A204.1 (cell line): ENCODE data around the gene SNX32.

Experiments used
- FAIRE-seq: peaks from 2 replicates; lab custom pipeline; 2012; peaks lifted over from hg19 to GRCh38; lab: Jason Lieb, UNC

Gene SNX32

DNA sequence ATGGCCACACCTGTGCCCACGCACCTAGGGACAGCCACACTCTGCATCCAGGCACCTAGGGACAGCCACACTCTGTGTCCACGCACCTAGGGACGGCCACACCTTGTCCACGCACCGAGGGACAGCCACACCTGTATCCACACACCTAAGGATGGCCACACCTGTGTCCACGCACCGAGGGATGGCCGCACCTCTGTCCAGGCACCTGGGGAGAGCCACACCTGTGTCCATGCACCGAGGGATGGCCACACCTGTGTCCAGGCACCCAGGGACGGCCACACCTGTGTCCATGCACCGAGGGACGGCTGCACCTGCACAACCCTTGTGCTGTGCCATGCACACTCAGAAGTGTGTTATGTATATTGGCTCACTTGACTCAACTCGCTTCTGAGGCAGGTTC is 36.1 kb upstream of the SNX32 start:
- FAIRE-seq = no peak

DNA sequence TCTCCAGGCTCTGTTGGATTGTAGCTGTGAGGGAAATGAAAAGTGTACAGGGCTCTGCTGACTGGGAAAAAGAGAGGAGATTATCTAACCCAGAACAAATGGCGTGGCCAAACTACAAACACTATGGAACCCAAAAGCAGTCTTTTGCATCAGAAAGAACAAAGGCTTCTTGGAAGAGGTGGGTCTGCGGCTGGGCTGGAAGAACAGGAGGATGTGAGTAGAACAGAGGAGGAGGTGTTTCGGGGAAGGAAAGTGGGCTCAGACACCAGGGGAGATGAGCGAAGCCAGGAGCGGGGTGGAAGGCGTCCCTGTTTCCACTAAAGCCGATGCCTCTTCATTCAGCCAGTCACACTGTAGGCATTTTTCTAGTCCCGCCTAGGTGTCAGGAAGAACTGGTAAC is 34.9 kb upstream of the SNX32 start:
- FAIRE-seq = no peak

DNA sequence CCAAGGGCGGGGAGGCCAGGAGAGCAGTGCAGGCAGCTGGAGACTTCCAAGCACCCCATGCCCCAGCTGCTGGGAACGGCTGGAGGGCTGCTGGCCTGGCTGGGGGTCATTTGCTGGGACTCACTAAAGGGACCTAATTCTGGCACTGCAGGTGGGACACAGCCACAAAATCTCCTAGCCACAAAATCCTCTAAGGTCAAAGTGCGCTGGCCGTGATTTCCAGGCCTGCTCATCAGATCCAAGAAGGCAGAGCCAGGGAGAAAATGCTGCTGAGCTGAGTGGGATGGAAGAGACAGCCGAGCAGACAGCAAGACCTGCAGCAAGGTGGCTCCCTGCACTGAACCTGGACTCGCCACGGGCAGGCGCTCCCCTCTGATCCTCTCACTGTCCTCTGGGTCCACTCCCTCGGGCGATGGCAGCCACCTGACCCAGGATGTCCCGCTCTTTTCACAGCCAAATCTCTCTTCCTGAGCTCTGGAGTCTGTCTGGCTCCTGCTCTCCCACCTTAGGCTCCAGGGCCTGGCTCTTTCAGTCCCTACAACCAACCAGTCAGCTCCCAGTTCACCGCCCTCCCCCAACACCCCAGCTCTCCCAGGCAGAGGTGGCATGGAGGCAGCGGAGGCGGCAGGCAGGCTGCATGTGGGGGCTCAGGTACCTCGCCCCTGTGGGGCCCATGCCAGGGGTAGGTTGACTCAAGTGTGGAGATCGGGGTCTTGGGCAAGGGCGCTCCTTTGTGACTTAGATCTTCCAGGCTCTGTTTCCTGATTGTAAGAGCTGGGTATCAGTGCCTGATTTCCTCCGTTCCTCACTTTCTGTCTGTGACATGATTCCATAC is 32.4 kb upstream of the SNX32 start:
- no peak for FAIRE-seq

DNA sequence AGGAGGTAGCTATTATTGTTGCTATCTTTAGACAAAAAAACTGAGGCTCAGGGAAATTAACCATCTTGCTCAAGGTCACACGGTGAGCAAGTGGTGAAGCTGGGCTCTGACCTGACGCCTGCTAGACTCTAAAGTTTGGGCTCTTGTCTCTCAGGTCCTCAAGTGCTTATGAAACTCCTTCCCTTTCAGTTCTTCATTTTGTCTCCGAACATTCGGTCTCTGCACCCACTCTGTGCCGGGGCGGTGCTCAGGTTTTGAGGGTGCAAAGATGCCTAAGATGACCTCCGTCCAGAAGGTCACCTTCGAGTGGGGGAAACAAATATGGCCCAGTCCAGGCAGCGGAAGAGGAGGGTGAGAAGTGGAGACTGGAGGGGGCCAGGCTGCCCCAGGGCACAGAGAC is 30.9 kb upstream of the SNX32 start:
- no peak for FAIRE-seq

DNA sequence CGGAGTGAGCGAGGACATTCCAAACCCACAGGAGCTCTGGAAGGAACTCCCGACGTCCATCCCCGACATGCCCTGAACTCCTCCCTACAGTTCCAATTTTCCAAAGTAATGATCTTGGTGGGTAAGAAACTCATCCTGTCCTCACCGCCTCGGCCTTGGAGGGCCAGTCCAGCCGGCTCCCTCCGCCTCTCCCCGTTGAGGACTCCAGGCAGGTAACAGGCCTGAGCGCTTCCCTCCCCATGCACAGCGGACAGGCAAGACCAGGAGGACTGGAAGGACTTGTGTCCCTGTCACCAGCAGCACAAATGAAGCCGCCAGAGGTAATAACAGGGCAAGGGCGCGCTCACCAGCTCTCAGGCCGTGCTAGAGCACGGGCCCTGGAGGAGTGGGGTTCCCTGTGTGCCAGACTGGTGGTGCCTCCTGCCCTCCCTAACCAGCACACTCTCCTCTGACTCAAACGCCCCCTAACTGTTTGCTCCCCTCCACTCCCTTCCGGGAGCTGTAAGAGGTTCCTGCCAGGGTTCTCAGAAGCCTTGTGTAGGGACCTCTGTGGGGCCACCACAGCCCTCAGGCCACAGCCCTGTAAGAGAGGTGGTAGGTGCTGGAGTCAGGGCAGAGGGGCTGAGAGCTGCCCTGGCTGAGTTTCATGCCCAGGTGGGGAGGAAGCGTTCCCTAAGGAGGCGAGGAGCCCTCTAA is 29.8 kb upstream of the SNX32 start:
- no peak for FAIRE-seq

DNA sequence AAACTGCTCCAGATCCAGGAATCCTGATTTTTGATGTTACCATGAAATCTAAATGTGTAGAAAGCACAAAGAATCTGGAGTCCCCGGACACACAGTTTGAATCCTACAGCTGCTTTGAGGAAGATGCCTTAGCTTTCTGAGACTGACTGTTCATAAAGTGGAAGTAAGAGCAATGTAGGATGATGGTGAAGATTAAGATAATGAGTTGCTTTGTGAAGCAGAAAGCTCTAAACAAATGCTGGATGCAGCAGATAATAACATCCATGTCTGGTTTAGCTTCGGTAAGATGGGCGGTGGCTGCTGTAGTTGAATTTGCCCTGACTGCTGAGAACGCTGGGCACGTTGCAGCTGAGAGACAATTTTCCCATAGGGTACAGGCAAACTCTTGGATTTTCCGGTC is 26.8 kb upstream of the SNX32 start:
- FAIRE-seq = no peak

DNA sequence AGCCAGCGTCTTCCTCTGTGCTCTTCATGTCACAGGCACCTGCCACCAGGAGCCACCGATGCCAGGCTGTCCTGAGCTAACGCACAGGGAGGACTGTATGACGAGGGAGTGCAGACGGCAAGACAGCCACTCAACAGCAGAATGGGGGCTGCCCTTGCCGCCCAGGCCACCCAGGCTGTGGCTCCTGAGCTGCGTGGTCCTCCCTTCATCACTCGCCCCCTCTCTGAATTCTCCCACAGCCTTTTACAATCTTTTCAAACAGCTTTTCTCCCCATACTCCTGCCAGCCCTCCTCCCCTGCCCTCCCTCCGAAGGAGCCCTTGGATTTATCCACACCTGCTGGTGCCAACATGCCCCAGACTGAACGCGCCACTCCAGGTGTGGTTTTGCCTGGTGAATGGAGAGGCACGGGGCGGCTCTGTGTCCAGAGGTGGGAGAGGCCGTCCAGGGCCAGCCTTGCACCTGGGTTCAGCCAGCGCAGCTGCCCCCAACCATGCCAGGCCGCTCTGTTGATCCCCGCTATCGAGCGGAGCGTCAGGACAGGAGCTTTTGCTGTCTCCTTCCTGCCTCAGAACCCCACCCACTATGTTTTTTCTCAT is 24.9 kb upstream of the SNX32 start:
- FAIRE-seq = no peak

DNA sequence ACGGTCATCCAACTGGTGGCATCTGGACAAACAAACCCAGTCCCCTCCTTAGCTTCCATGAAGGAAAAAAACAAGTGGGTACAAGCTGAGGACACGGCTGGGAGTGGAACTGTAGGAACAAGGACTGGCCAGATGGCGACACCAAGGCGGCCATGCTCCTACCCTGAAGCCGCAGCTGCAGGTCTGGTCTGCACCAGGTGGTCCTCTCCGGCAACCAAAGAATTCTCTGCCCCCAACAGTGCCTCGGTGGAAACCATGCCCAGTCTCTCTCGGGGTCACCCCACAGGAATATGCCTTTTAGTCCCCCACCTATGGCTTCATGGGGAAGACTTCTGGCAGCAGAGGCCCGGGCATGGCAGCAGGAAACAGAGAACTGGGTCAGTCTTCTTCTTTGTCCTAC is 24.3 kb upstream of the SNX32 start:
- no peak for FAIRE-seq

DNA sequence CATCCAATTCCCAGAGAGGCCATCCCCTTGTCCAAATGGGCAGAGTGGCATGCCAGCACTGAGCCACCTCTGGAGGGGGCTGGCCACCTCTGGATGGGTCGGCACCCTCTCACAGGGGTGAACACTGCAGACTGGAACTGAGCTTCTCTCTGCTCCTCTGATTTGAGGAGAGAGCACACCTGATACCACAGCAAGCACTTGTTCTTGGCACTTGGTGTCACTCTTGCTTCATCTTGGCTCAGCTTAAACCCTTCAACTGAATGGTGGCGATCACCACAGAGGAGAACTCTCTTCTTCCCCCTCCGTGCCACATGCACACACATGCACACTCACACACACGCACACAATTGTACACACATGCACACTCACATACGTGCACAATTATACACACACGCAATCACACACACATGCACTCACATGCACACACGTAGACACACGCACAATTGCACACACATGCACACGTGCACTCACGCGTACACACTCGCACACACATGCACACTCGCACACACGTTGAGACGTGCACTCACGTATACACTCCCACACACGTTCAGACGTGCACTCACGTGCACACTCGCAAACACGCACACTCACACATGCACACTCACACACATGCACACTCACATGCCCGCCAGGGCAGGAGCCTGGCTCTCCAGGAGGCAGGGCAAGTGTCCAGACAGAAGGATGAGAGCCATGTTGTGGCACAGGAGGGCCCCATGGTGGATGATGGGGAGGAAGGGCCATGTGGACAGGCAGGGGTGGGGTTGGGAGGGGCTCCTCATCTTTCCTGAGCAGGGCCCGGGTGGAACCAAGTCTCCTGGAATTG is 23.5 kb upstream of the SNX32 start:
- no peak for FAIRE-seq

DNA sequence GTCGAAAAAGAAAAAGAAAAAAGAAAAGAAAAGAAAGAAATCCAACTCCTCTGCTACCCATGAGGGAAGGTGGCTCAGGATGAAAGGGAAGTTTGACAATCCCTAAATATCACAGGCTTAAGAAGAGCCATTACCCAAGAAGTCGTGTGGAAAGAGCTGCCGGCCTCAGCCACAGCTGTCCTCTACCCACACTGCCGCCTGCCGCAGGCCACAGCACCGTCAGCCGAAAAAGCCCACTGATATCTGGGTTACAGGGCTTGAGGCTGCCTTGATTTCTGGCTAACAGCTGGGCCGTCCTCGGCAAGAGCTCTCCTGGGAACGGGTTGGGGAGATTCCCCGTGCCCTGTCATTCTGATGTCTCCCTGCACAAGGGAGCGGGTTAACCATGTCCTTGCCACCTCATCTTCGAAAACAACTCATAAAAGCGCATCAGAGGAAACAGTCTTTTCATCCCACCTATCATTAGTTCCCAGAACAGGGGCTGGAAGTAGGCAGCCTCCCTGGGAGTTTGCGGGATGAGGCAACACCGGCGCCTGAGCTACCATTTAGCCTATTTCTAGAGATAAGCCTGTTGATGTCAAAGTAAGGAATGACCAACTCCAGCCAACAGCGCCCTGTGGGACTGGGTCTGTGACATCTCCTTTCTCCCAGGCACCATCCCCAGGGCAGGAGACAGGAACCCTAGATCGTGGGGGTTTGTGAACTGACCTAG is 21.8 kb upstream of the SNX32 start:
- FAIRE-seq = no peak

DNA sequence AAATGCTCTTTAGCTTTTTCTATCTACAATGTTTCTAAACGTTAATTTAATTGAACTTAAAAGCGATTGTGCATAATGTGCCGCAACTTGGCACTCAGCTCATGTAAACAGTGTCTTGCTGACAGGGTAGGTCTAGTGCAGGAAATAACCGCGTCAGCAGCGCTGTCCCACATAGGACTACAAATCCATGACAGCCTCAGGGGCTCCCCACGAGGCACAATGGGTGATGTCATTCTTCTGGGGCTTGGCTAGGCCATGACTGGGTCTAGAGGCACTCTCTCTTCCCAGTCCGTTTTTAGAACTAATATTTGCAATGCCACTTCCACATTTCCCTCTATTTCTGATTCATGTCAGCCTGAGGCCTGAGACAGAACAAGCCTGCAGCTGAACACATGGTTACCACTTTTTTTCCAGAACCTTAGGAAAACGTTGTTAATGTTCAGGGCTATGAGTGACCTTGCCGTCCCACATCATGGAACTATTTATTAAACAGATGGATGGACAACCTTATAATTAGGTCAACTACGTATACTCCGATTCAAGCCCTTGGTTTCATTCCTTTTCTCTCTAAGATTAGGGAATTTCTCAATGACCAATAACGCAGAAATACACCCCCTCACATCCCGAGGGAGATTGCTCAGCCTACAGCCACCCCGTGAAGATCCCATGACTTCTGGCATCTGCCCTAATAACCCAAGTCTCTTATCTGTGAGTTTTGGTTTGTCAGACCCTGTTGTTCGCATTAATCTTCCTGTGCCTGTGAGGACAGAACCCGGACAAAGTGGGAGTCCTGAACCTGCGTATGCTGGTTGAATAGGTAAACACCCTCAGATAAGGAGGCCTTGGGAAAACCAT is 19.4 kb upstream of the SNX32 start:
- no peak for FAIRE-seq

DNA sequence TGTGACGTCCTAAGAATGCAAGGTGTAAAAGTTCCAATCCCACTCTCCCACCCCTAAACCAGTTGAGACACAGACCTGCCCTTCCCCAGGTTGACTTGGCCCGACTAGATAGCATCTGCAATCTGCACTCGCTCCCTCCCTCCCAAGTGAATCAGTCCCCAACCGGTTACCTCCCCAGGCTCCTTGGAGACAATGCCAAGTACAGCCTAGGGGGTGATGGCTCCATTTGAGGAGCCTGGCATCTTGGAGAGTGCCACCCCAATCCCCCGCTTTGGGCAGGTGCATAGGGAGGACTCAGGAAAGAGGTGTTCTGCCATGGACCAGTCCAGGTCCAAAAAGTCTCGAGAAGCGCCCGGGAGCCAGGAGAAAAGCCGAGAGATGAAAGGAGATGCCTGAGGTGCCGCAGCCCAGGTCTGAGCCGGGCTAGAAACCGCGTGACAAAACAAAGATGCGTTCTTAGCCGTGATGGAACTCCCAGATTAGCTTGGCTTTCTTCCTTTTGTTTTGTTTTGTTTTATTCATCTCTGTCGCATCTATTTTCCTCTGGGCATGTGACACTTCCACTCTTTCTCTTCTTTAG is 18.7 kb upstream of the SNX32 start:
- no peak for FAIRE-seq

DNA sequence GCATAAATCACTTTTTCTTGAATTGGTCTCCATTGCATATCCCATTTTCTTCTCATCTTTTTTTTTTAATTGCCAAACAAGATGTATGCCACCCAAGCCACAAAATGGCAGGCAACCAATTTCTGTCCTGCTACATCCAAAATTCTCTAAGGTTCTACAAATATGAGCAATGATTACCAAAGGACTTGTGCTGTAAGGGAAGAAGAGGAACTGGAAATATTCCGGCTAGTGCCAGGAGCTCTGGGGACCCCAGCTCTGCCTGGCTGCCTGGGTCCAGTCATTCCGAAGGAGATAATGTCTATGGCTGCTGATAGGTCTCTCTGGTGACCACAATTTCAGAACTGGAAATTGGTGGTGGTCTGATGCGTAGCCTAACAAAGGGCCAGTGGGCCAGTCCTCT is 17.1 kb upstream of the SNX32 start:
- FAIRE-seq = no peak

DNA sequence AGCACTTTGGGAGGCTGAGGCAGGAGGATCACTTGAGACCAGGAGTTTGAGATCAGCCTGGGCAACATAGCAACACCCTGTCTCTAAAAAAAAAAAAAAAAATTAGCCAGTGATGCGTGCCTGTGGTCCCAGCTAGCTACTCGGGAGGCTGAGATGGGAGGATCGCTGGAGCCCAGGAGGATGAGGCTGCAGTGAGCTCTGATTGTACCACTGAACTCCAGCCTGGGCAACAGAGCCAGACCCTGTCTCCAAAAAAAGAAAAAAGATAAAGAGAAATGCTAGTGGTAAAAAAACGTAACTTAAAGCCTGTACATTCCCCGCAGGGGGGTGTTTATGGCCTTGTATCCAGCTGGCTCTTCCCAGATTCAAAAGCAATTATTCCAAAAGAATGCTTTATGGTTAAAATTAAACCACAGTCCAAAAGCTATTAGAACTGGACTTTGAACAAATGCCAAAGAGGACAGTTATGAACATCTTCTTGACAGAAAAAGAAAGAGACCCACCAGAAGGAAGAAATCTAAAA is 16.4 kb upstream of the SNX32 start:
- FAIRE-seq = no peak

DNA sequence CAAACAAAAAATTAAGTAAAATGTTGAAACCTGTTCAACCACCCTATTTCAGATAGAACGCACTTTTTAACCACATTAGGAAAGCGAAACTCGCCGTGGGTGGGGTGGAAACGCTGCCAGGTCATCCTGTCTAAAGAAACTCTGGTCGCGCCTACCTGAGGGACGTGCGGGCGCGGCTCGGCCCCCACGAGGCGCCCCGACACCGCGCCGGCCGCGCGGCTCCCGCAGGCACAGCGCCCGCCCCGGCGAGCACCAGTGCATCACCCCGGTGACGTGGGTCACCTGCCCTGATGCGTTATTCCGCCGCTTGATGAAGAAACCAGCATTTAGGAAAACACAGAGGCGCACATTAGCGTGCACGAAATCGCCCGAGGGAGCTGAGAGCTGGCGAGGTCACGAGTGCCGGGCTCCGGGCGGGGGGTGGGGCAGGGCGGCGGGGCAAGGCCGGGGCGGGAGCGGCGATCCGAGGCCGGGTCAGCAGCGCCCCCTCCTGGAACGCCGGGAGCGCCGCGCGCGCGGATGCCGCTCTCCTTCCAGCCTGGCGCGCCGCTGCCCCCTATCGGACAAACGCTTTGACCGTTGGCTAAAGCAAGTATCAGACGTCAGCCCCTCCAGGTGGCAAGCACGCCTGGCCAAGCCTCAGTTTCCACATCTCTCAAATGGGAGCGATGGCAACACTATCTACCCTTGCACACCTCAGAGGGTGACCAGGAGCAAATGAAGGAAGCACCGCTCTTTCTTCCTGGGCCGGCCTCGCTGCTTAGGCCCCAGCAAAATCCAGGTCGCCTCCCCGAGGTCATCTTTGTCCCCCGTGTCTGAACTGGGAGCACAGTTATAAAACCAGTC is 15.7 kb upstream of the SNX32 start:
- FAIRE-seq = no peak

DNA sequence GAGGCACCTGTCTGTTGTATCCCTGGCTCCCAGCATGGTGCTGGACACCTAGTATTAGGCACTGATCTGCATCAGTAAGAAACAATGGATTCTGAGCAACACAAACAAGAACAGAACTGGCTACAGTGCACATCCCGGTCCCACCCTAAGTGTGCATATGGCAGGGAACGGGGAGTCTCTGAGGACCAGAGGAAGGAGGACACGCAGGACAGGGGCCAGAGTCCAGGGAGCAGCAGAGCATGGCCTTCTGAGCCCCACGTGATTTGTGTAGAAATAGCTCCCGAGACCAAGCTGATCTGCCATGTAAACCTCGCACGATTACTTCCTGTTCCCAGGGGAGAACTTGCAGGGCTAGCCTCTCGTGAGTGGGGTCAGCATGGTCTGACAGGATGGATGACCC is 12.7 kb upstream of the SNX32 start:
- FAIRE-seq = no peak

DNA sequence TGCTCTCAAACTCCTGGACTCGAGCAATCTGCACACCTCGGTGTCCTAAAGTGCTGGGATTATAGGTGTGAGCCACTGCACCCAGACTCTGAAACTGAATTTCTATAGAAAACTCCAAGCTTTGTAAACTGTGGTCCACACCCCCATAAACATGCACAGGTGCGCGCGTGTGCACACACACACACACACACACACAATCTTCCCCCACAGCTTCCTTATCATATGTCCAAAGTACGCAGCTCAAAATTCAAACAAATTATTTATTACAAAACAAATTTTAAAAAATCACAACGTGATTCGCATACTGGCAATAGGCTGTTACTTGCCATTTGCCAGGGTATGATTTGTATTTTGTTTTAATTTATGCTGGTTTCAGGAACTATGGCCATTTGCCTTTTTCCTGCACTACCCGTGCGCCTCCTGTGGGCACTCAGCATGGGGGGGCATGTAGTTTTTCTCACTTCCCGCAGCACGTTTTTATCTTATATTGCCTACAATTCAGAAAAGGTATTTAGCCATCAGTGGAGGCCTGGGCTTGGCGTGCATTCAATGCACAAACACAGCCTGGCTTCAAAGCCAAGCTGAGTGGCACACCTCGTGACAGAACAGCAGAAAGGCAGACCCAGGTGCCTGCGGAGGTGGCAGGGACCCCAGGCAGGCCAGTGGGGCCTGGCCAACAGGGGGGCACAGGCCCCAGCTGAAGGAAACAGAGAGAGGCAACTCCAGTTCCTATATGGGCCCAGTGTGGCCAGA is 10.8 kb upstream of the SNX32 start:
- no peak for FAIRE-seq

DNA sequence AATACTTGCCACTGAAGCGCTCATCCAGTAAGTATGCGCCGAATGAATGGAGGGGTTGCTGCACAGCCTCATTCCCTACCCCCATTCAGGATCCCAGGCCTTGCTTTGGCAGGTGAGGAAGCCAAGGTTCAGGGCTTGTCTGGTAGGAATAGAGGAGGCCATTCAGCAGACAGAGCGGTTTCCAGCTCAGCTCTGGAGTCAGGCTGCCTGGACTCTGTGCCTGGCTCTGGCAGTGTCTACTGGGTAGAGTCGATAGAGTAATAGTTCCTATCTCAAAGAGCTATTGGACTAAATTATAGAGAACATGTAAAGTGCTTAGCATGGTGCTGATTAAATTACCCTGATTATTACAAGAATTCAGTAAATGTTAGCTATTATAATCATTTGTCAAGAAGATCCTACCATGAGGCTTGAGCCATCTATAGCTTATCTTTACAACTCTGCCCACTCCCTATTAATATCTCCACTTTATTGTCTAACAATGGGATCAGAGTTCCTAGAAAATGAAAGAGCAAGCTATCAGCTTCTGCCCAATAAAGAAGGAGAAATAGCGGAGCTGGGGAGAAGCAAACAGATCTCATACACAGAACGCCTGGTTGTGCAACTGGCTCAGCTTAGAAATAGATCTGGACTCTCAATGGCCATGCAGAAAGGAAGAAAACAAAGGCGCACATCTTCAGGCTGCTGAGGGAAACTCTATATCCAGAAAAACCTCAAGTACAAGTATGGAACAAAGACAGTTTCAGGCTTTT is 6.6 kb upstream of the SNX32 start:
- no peak for FAIRE-seq
